ENCODE measurements around the gene PRKN.

PRKN gene

GRCh38 chr6:161369339-161369738, 1358.2 kb downstream of the PRKN start:
- no peak overlapping the region for H3K27ac ChIP-seq
- no peak for TF ChIP-seq CTCF (conservative IDR thresholded peaks at IDR 0.05)

- H3K27ac ChIP-seq: no peak overlapping the region
- no peak for TF ChIP-seq CTCF (conservative IDR thresholded peaks at IDR 0.05)
Measured at GRCh38 chr6:161368514-161368913, 1359.1 kb downstream of the PRKN start.

GRCh38 chr6:161367472-161367871, 1360.1 kb downstream of the PRKN start:
- no peak for TF ChIP-seq CTCF (conservative IDR thresholded peaks at IDR 0.05)
- no peak overlapping the region for H3K27ac ChIP-seq

- no peak overlapping the region for H3K27ac ChIP-seq
- no peak for TF ChIP-seq CTCF (conservative IDR thresholded peaks at IDR 0.05)
Measured at GRCh38 chr6:161366301-161366923, 1361.2 kb downstream of the PRKN start.

DNA sequence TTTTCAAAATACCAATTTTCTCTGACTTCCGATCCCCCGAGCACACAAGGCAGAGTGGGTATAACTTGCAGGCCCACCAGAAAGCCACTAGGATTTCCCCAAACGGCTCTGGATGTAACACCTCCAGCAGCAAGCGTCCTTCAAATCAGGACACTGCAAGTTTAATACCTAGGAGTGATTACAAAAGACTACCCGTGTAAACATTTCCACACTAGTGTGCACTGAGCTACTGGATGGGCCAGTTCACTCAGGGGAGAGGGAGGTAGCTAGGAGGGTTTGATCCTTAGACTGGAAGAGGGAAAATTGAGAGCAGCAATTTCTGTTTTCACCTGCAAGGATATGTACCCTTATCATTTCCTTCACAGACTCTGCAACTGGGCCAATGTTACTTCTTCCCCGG, 1361.9 kb downstream of the PRKN start:
- TF ChIP-seq CTCF (conservative IDR thresholded peaks at IDR 0.05): no peak
- H3K27ac ChIP-seq: no peak overlapping the region

DNA sequence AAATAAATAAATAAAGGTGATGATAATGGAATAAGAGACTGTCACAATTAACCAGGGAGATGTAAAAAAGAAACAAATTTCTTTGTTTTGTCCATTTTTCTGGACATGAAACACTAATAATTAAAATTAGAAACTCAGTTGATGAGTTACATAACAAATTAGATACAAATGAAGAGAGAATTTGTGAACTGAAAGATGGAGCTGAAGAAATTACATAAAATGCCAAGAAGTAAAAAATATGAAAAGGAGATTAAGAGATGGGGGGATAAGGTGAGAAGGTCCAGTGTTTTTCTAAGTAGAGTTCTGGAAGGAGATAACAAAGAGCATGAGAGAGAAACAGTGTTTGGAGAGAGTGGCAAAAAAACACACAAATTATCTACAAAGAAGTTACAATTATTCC, 1364.3 kb downstream of the PRKN start:
- H3K27ac ChIP-seq: no peak overlapping the region
- no peak for TF ChIP-seq CTCF (conservative IDR thresholded peaks at IDR 0.05)

DNA sequence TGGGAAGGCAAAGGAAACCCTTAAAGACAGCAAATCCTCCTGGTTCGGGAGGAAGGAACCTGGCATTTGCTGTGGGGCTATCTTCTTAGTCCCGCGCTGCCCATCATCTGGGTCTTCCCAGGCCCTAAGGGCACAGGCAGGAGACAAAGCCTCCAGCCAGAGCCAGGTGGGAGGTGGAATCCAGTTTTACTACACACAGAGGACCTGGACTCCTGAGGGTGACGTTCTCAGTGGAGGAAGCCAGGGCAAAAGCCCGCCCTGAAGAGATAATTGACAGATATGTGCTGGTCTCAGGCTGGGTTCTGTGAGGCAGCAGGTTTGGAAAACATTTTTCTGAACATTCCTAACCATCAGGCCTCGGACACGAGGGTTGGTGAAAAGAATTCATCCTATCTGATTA, 1365.3 kb downstream of the PRKN start:
- no peak for TF ChIP-seq CTCF (conservative IDR thresholded peaks at IDR 0.05)
- H3K27ac ChIP-seq: no peak overlapping the region

All from VCaP (cell line).